Measurements from ENCODE around the gene GOLGA6L26.
"Not testable (repeated sequence)": the region's sequence is repeated elsewhere in the genome, so short reads cannot be mapped to it uniquely, and the experiment has no call there.

- not testable (repeated sequence) for TF ChIP-seq CTCF (conservative IDR thresholded peaks at IDR 0.05 in 1 of 2, IDR thresholded peaks at IDR 0.05 in 1 of 2; ENCODE audit: extremely low read depth in 1 of 2, insufficient read depth in 1 of 2, low read depth in 1 of 2, low read length in 2 of 2); EZH2 (IDR thresholded peaks at IDR 0.05; ENCODE audit: borderline replicate concordance, low read length)
Measured at GRCh38 chr15:23305921-23306320, 28.1 kb downstream of the GOLGA6L26 start.
